Skeletal muscle satellite cell (primary cell): ENCODE data around the gene ANKRD55.
"Not testable (repeated sequence)": the region's sequence is repeated elsewhere in the genome, so short reads cannot be mapped to it uniquely, and the experiment has no call there.

Experiments used
- H3K27me3 ChIP-seq: 2 replicates; pipeline ENCODE4 v1.7.0; 2013; ENCODE audit warnings: low read length; ENCODE audit not compliant: control insufficient read depth, insufficient read depth
- H3K36me3 ChIP-seq: 2 replicates; pipeline ENCODE4 v1.7.0; 2013; ENCODE audit warnings: mild to moderate bottlenecking, control low read depth, low read length; ENCODE audit not compliant: insufficient read depth
- H3K4me1 ChIP-seq: 2 replicates; pipeline ENCODE4 v1.7.0; 2013; ENCODE audit warnings: low read length; ENCODE audit not compliant: control insufficient read depth, insufficient read depth
- H3K4me2 ChIP-seq: 2 replicates; pipeline ENCODE4 v1.7.0; 2013; ENCODE audit warnings: mild to moderate bottlenecking, low read length
- H3K4me3 ChIP-seq: 2 replicates; pipeline ENCODE4 v1.7.0; 2013; ENCODE audit warnings: low read length
- H3K9ac ChIP-seq: 2 replicates; pipeline ENCODE4 v1.7.0; 2013; ENCODE audit warnings: mild to moderate bottlenecking, low read depth, low read length, moderate library complexity
- H3K9me3 ChIP-seq: replicated peaks from 2 replicates; pipeline ENCODE4 v1.7.0; 2013; ENCODE audit warnings: mild to moderate bottlenecking, control low read depth, low read length

Gene ANKRD55

DNA sequence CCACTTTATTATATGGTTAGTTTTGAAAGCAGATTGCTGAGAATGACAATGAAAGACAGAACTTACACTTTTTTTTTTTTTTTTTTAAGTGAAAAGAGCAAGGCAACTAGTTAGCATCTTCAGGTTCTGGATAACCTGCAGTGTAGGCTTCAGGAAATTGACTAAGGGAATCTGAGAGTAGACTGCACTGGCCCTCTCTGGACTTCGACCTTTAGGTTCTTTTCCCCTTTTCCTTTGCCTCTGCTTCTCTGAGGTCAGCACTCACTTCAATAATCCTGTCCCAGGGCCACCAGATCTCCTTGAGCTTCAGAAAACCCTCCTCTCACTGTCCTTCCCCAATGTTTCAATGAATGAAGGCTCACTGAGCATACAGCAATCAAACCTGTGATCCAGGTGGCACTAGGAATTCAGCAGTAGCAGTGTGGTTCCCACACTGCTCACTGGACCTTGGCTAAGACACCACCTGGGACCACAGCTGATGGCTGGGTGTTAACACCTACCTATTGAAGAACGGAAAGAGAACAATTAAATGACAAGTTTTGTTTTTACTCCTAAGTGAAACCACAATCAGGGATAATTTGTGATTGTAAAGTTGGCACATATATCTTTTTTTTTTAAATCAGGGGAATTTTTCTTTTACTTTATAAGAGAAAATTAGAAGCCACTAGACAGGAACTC, 152.6 kb downstream of the ANKRD55 start:
- no peak overlapping the region for H3K4me3 ChIP-seq

GRCh38 chr5:56079157-56079500, 154.0 kb downstream of the ANKRD55 start:
- not testable (repeated sequence) for H3K4me3 ChIP-seq, H3K4me1 ChIP-seq, H3K27me3 ChIP-seq, H3K36me3 ChIP-seq, H3K9ac ChIP-seq, H3K4me2 ChIP-seq, H3K9me3 ChIP-seq

More for the DNA sequence above, 152.6 kb downstream of the ANKRD55 start:
- Histone ChIP-seq H3K4me1 (peaks cover 6% of the 10 kb centered on the region), H3K36me3 (no peaks in the 10 kb centered on the region), H3K9ac (no peak overlapping the region), H3K27me3 (no peaks in the 10 kb centered on the region), H3K9me3 (no peaks in the 10 kb centered on the region), H3K4me2 (no peak overlapping the region)

DNA sequence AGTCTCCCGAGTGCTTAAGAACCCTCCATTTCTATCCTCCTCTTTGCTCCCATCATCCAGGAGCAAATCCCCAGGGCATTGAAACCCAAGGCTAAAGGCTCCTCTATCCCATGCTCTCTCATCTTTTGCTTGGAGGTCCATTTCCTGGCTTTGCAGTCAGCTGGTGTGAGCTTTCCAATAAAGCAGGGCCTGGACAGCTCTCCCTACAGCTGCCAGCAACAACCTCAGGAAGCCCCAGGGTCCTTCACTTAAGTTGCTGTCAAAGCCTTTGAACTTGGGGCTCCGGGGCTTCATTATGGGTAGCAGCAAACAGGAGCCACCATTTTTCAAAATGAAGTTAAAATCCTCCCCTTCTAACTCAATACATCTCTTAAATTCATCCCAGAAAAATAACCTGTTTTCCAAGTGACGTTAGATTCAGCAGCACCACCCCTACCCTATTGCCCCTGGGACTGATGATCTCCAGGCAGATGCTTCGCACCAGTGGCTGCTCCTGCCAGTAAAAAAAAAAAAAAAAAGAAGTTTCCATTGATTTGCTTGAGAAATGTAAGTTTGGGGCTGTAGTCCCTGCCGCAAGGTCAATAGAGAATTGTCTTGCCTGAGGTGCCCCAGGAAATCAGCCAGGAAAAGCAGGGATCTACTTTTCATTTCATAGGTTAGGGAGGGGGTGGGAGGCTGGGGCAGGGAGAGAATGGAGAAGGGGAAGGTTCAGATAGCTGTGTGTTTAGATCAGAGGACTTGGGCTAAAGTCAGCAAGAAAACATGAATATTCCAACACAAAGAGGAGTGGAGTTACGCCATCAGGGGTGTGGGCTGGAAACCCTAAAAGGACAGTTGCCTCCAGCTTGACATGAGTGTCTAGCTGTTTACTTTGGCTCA, 154.6 kb downstream of the ANKRD55 start:
- H3K9ac ChIP-seq: no peak overlapping the region
- no peaks in the 10 kb centered on the region for H3K27me3 ChIP-seq
- no peak overlapping the region for H3K4me2 ChIP-seq
- no peak overlapping the region for H3K4me3 ChIP-seq
- peaks cover 6% of the 10 kb centered on the region for H3K4me1 ChIP-seq
- no peaks in the 10 kb centered on the region for H3K9me3 ChIP-seq
- H3K36me3 ChIP-seq: no peaks in the 10 kb centered on the region

DNA sequence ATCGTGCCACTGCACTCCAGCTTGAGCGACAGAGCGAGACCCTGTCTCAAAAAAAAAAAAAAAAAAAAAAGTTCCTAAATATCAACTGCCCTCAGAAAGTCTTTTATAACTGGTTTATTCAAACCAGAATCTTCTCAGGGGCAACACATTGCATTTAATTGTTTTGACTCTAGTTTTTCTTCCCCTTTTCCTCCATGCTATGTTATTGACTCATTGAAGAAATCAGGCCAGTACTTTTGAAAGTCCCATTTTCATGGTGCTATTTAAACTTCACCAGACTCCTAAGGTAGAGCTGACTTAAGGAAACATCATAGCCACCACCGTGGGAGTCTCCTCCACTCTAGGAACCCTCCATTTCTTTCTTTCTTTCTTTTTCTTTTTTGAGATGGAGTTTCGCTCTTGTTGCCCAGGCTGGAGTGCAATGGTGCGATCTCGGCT, 155.3 kb downstream of the ANKRD55 start:
- Histone ChIP-seq H3K9ac (no peak overlapping the region), H3K4me1 (peaks cover 6% of the 10 kb centered on the region), H3K27me3 (no peaks in the 10 kb centered on the region), H3K4me3 (no peak overlapping the region), H3K4me2 (no peak overlapping the region), H3K36me3 (no peaks in the 10 kb centered on the region), H3K9me3 (no peaks in the 10 kb centered on the region)

- Histone ChIP-seq H3K36me3 (no peaks in the 10 kb centered on the region), H3K4me3 (no peak overlapping the region), H3K27me3 (no peaks in the 10 kb centered on the region), H3K4me1 (peaks cover 6% of the 10 kb centered on the region), H3K9ac (no peak overlapping the region), H3K9me3 (no peaks in the 10 kb centered on the region), H3K4me2 (no peak overlapping the region)
Observed at GRCh38 chr5:56076486-56076885, 156.6 kb downstream of the ANKRD55 start.

- Histone ChIP-seq H3K36me3 (no peaks in the 10 kb centered on the region), H3K27me3 (no peaks in the 10 kb centered on the region), H3K4me2 (no peak overlapping the region), H3K9ac (no peak overlapping the region), H3K4me1 (peaks cover 10% of the 10 kb centered on the region), H3K4me3 (no peak overlapping the region), H3K9me3 (no peaks in the 10 kb centered on the region)
Observed at GRCh38 chr5:56075361-56075760, 157.8 kb downstream of the ANKRD55 start.

GRCh38 chr5:56072863-56073766, 160.0 kb downstream of the ANKRD55 start:
- H3K4me1 ChIP-seq: peaks cover 4% of the 10 kb centered on the region
- H3K9me3 ChIP-seq: no peaks in the 10 kb centered on the region
- H3K27me3 ChIP-seq: no peaks in the 10 kb centered on the region
- no peak overlapping the region for H3K4me3 ChIP-seq
- no peak overlapping the region for H3K4me2 ChIP-seq
- no peak overlapping the region for H3K9ac ChIP-seq
- H3K36me3 ChIP-seq: no peaks in the 10 kb centered on the region

DNA sequence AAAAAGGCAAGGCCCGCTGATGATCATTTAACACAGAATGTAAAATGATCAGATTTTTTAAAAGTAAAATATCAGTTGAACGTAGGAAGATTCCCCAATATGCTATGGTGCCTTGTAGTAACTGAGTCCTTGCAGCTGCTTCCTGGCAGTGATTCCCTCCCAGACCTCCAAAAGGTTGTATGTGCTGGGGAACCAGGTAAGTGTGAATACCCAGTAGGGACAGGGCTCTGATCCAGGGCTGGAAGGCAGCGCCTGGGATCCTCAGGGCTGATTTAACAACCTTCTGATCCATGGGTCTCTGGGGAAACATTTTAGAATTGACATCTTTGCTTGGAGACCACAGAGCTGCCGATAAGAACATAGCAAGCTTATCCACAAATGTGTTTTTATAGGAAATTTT, 161.7 kb downstream of the ANKRD55 start:
- H3K36me3 ChIP-seq: no peaks in the 10 kb centered on the region
- peaks cover 4% of the 10 kb centered on the region for H3K4me1 ChIP-seq
- no peaks in the 10 kb centered on the region for H3K9me3 ChIP-seq
- no peak overlapping the region for H3K4me2 ChIP-seq
- H3K27me3 ChIP-seq: no peaks in the 10 kb centered on the region
- no peak overlapping the region for H3K9ac ChIP-seq
- no peak overlapping the region for H3K4me3 ChIP-seq

DNA sequence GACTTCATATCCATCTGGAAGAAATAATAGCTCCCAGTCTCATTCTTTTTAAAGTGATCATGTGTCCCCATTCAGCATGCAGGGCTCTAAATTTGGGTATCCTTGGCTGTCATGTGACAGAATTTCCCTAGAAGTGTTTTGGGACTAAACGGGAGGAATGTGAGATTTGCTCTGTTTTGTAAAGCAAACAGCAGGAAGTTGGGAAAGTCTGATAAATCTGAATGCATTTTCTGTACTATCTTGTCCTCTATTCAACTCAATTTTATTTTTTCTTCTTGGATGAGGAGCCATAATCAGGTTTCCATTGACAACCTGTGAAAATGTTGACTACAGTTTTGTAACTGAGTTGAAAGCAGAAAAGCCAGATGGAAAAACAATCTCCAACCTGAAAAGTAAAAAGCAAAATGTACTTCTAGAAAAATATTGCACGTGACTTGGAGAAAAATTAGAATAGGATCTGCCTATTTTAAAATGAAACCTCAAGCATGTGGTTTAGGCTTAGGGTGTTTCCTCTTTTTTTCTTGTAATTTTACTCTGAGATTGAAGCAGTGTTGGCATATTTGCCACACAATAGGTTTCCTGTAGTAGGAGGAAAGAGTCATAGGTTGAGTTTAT, 162.2 kb downstream of the ANKRD55 start:
- H3K4me3 ChIP-seq: no peak overlapping the region
- no peaks in the 10 kb centered on the region for H3K27me3 ChIP-seq
- no peak overlapping the region for H3K4me2 ChIP-seq
- no peak overlapping the region for H3K9ac ChIP-seq
- no peaks in the 10 kb centered on the region for H3K9me3 ChIP-seq
- no peaks in the 10 kb centered on the region for H3K36me3 ChIP-seq
- H3K4me1 ChIP-seq: peaks cover 4% of the 10 kb centered on the region

DNA sequence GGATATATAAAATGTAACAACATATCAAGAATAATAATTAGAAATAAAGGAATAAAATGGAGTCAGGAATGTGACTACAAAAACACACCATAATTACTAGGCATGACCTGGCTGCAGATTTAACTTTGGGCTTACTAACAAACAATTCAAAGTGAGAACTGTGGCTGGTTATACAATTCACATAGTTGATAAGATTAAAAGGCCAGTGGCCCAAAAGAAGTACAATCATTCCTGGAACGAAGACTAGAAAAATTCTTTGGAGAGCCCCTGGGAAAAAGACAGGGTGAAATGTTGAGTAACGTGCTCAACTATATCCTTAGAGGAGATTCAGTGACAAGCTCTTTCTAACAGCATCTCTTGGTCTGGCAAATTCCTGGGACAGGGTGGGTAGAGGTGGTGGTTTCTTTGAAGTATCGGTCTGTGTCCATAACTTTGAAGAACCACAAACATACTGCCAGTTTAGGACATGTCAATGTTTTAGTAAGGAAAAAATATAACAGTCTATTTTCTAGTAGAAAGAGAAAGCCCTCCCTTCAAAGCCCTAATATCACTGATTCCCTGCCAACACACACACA, 163.4 kb downstream of the ANKRD55 start:
- no peaks in the 10 kb centered on the region for H3K27me3 ChIP-seq
- H3K4me1 ChIP-seq: peaks cover 4% of the 10 kb centered on the region
- H3K9ac ChIP-seq: no peak overlapping the region
- no peak overlapping the region for H3K4me2 ChIP-seq
- no peaks in the 10 kb centered on the region for H3K9me3 ChIP-seq
- no peak overlapping the region for H3K4me3 ChIP-seq
- H3K36me3 ChIP-seq: no peaks in the 10 kb centered on the region
